Measurements from ENCODE around the gene MTUS2. TPM values are rescaled to one million over a fixed set of nuclear protein-coding genes. Genes with fewer than 3 reads are reported as not detected.

The MTUS2 gene
- total and polyA plus RNA-seq, 2 experiments from 2014 or later: 0.27 to 0.38 TPM

- TF ChIP-seq ZNF462 (CRISPR knock-in tag; IDR thresholded peaks at IDR 0.05) (no peak), CREB1 (CRISPR knock-in tag; IDR thresholded peaks at IDR 0.05; ENCODE audit: low read depth) (no peak), EZH2phosphoT487 (IDR thresholded peaks at IDR 0.05; ENCODE audit: unreplicated experiment) (no peak), ZNF114 (CRISPR knock-in tag; IDR thresholded peaks at IDR 0.05) (no peak), POLR2AphosphoS5 (IDR thresholded peaks at IDR 0.05; ENCODE audit: low read depth) (no peak)
Measured at GRCh38 chr13:29099781-29100406, 279.8 kb downstream of the MTUS2 start (continued).

GRCh38 chr13:29100758-29101157, 280.6 kb downstream of the MTUS2 start:
- H3K36me3 Mint-ChIP-seq (ENCODE audit: low read depth): no peaks in the 10 kb centered on the region
- H3K4me1 Mint-ChIP-seq: peaks cover 3% of the 10 kb centered on the region; the same call in 1 of the 3 replicates
- ATAC-seq (no peak), DNase-seq (ENCODE audit: low spot score) (no peak)
- Histone ChIP-seq H3K79me2 (replicated peaks; ENCODE audit: insufficient read depth) (no peaks in the 10 kb centered on the region), H3K27me3 (ENCODE audit: insufficient read depth) (no peaks in the 10 kb centered on the region), H3F3A (replicated peaks; ENCODE audit: low read depth) (no peaks in the 10 kb centered on the region), H3K36me3 (ENCODE audit: insufficient read depth) (no peaks in the 10 kb centered on the region), H3K27ac (ENCODE audit: low read depth) (no peak overlapping the region), H3K4me2 (no peak overlapping the region), H3K9me2 (ENCODE audit: insufficient read depth) (no peaks in the 10 kb centered on the region), H3K4me1 (ENCODE audit: insufficient read depth) (no peaks in the 10 kb centered on the region), H4K20me1 (replicated peaks; ENCODE audit: insufficient read depth) (no peaks in the 10 kb centered on the region), H3K4me3 (no peak overlapping the region), H2AFZ (no peak overlapping the region)
- H3K27me3 Mint-ChIP-seq (ENCODE audit: insufficient read depth, low read depth, poor library complexity): peaks cover 2% of the 10 kb centered on the region
- H3K9me3 Mint-ChIP-seq: no peaks in the 10 kb centered on the region
- no peak overlapping the region for H3K27ac Mint-ChIP-seq
- no peak overlapping the region for H3K4me3 Mint-ChIP-seq
- TF ChIP-seq NANOG (IDR thresholded peaks at IDR 0.05; ENCODE audit: borderline replicate concordance) (no peak), JUNB (IDR thresholded peaks at IDR 0.05; ENCODE audit: unreplicated experiment) (no peak), EZH2phosphoT487 (IDR thresholded peaks at IDR 0.05; ENCODE audit: unreplicated experiment) (no peak), POLR2AphosphoS5 (IDR thresholded peaks at IDR 0.05; ENCODE audit: low read depth) (no peak), EZH2 (IDR thresholded peaks at IDR 0.05; ENCODE audit: low read depth, unreplicated experiment) (no peak), ZNF462 (CRISPR knock-in tag; IDR thresholded peaks at IDR 0.05) (no peak)
